Body of pancreas (tissue), 4 donors: Measurements from ENCODE around the gene GCG. TPM values are rescaled to one million over a fixed set of nuclear protein-coding genes. Genes with fewer than 3 reads are reported as not detected.

Experiments used
- ATAC-seq: fragments of 150-250 bp; one replicate; pipeline ENCODE4 v1.9.1; 2016
- DNase-seq, 4 donors: peaks; one replicate each; pipeline ENCODE4 v3.0.0-alpha.2; 2019
- H3K27ac ChIP-seq, 4 donors: fragments of 200-600 bp; sonication (generic); 1 replicate in 3 of 4; 2 replicates in 1 of 4; pipeline versions ENCODE4 v1.5.1 to v1.6.1; 2016 to 2019; ENCODE audit warnings: mild to moderate bottlenecking in 1 of 4, mixed read lengths in 1 of 4, moderate library complexity in 1 of 4
- H3K27me3 ChIP-seq, 2 donors: fragments of 200-600 bp; sonication (generic); one replicate each; pipeline ENCODE4 v1.6.0; 2016; ENCODE audit warnings: mild to moderate bottlenecking in 1 of 2
- H3K36me3 ChIP-seq, 2 donors: fragments of 200-600 bp; sonication (generic); replicated peaks in 1 of 2; 2 replicates each; pipeline ENCODE4 v1.5.1; 2016; ENCODE audit warnings: low read depth in 2 of 2; ENCODE audit not compliant: insufficient read depth in 1 of 2
- H3K4me1 ChIP-seq: fragments of 200-600 bp; sonication (generic); one replicate; pipeline ENCODE4 v1.6.0; 2016
- H3K4me3 ChIP-seq, 2 donors: fragments of 200-600 bp; sonication (generic); 1 replicate in 1 of 2; 2 replicates in 1 of 2; pipeline ENCODE4 v1.5.1; 2016 to 2019
- H3K9me3 ChIP-seq, 3 donors: fragments of 200-600 bp; sonication (generic); 1 replicate in 2 of 3; 2 replicates in 1 of 3; pipeline ENCODE4 v1.5.1; 2016
- POLR2A ChIP-seq, 3 donors: fragments of 450-650 bp; IDR thresholded peaks; one replicate each; pipeline ENCODE4 v1.6.1; 2016; ENCODE audit warnings: antibody characterized with exemption in 3 of 3, mild to moderate bottlenecking in 2 of 3
- WGBS, 2 donors: methylation state at CpG; one replicate each; pipeline ENCODE4 v1.1.5; 2017; 5-methylcytosine and 5-hydroxymethylcytosine counted together
- intact Hi-C: fragments of 100-400 bp; cut with DNase I; formaldehyde crosslinking; loops from one replicate; pipeline ENCODE4 v1.15.1; 2023
- total RNA-seq, 2 donors: library from RNA; depleted of rRNA; stranded (reverse); fragments of >200 nt; gene quantifications; one replicate each; pipeline ENCODE4 v1.1.0, GENCODE V29; 2016
- TF ChIP-seq, protein P1 (sequence below), 7 experiments: fragments of 450-650 bp in 4 of 7; fragments of 200-600 bp in 3 of 7; sonication (generic) in 3 of 7; IDR thresholded peaks; one replicate each; pipeline ENCODE4 v1.5.1; 2016 to 2019; ENCODE audit warnings: antibody characterized with exemption in 7 of 7

GCG gene
- total RNA-seq, 2 donors from 2014 or later, result 129 to 464 TPM

- no peaks in the 10 kb centered on the region for H3K9me3 ChIP-seq
- no peak overlapping the region for H3K27ac ChIP-seq
- no peaks in the 10 kb centered on the region for H3K4me1 ChIP-seq
- ATAC-seq, result no peak
- no peak overlapping the region for H3K4me3 ChIP-seq
- no peak for TF ChIP-seq POLR2A (IDR thresholded peaks at IDR 0.05)
- TF ChIP-seq, protein P1, sequence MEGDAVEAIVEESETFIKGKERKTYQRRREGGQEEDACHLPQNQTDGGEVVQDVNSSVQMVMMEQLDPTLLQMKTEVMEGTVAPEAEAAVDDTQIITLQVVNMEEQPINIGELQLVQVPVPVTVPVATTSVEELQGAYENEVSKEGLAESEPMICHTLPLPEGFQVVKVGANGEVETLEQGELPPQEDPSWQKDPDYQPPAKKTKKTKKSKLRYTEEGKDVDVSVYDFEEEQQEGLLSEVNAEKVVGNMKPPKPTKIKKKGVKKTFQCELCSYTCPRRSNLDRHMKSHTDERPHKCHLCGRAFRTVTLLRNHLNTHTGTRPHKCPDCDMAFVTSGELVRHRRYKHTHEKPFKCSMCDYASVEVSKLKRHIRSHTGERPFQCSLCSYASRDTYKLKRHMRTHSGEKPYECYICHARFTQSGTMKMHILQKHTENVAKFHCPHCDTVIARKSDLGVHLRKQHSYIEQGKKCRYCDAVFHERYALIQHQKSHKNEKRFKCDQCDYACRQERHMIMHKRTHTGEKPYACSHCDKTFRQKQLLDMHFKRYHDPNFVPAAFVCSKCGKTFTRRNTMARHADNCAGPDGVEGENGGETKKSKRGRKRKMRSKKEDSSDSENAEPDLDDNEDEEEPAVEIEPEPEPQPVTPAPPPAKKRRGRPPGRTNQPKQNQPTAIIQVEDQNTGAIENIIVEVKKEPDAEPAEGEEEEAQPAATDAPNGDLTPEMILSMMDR (IDR thresholded peaks at IDR 0.05), result no peak
- WGBS, 2 donors, result 62 to 63% methylated on average over 3 of the region's 3 CpGs
- DNase-seq, result no peak
- no peaks in the 10 kb centered on the region for H3K27me3 ChIP-seq
- H3K36me3 ChIP-seq, result no peaks in the 10 kb centered on the region
- intact Hi-C loops, result no loop called here
These were observed 3.0 kb upstream of the GCG start for GRCh38 chr2:162155093-162155492.

DNA sequence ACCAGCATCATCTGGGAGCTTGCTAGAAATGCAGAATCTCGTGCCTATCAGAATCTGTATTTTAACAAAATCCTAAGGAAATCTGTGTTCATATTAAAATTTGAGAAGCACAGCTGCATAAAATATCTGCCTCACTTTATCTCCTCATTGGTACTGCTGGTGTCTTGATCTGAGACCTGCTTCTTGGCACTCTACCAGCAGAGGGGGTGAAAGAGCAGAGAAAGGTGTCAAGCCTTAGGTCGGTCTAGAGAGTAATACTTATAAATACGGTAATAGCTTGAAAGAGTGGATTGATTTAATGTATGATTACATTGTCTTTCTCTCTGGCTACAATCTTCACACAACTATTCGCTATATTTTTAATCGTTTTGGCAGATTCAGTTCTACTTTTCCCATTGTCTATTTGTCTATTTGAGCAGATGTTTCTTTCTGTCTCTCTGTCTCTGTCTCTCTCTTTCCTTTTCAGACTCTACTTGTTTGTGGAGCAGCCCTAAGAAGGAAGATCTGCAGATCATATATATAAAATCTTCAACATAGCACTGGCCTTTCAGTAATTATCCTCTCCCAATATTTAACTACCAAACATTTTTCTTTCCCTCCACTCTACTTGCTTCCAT, 1.7 kb upstream of the GCG start:
- TF ChIP-seq POLR2A (IDR thresholded peaks at IDR 0.05), result no peak
- TF ChIP-seq, protein P1 (IDR thresholded peaks at IDR 0.05), result peak in 6 of 7 experiments; percentile 15 to 37 (median 28)
- H3K27me3 ChIP-seq, result no peaks in the 10 kb centered on the region
- no peak overlapping the region for H3K4me3 ChIP-seq
- H3K4me1 ChIP-seq, result no peaks in the 10 kb centered on the region
- no peaks in the 10 kb centered on the region for H3K36me3 ChIP-seq
- DNase-seq (peak; percentile 45 to 66 (median 64)), ATAC-seq (peak; percentile 65)
- 3 to 4% methylated on average over 5 of the region's 5 CpGs for WGBS, 2 donors
- H3K27ac ChIP-seq, result no peak overlapping the region
- H3K9me3 ChIP-seq, result no peaks in the 10 kb centered on the region
- intact Hi-C loops, result no loop called here

- 69 to 72% methylated on average over 8 of the region's 8 CpGs for WGBS, 2 donors
- Histone ChIP-seq H3K36me3 (no peaks in the 10 kb centered on the region), H3K27me3 (no peaks in the 10 kb centered on the region), H3K4me1 (no peaks in the 10 kb centered on the region), H3K4me3 (no peak overlapping the region), H3K27ac (no peak overlapping the region), H3K9me3 (no peaks in the 10 kb centered on the region)
- ATAC-seq, result no peak
- DNase-seq, result no peak
- TF ChIP-seq, protein P1 (IDR thresholded peaks at IDR 0.05), result no peak
- TF ChIP-seq POLR2A (IDR thresholded peaks at IDR 0.05), result no peak
- intact Hi-C loops, result no loop called here
These were observed 2.1 kb downstream of the GCG start for GRCh38 chr2:162149940-162150339.

- DNase-seq, result no peak
- Histone ChIP-seq H3K36me3 (no peaks in the 10 kb centered on the region), H3K27ac (no peak overlapping the region), H3K4me3 (no peak overlapping the region), H3K27me3 (no peaks in the 10 kb centered on the region), H3K9me3 (no peaks in the 10 kb centered on the region), H3K4me1 (no peaks in the 10 kb centered on the region)
- intact Hi-C loops, result no loop called here
- TF ChIP-seq, protein P1 (IDR thresholded peaks at IDR 0.05), result no peak
- no peak for TF ChIP-seq POLR2A (IDR thresholded peaks at IDR 0.05)
- ATAC-seq, result no peak
- WGBS, 2 donors, result 79 to 80% methylated on average over 2 of the region's 2 CpGs
These were observed 2.6 kb downstream of the GCG start for GRCh38 chr2:162149466-162149865.

- intact Hi-C loops, result no loop called here
- no peak overlapping the region for H3K4me3 ChIP-seq
- H3K27me3 ChIP-seq, result no peaks in the 10 kb centered on the region
- WGBS, 2 donors, result 25% methylated on average over 3 of the region's 3 CpGs
- TF ChIP-seq, protein P1 (IDR thresholded peaks at IDR 0.05), result no peak
- no peak for TF ChIP-seq POLR2A (IDR thresholded peaks at IDR 0.05)
- ATAC-seq, result no peak
- no peaks in the 10 kb centered on the region for H3K4me1 ChIP-seq
- H3K9me3 ChIP-seq, result no peaks in the 10 kb centered on the region
- no peak for DNase-seq
- no peak overlapping the region for H3K27ac ChIP-seq
- H3K36me3 ChIP-seq, result no peaks in the 10 kb centered on the region
These were observed 3.1 kb downstream of the GCG start for GRCh38 chr2:162148956-162149355.
